Measurements from ENCODE around the gene EVX2. TPM values are rescaled to one million over a fixed set of nuclear protein-coding genes. Genes with fewer than 3 reads are reported as not detected.

Gene EVX2
- total and polyA plus RNA-seq, 8 donors = not detected

- DNase-seq = no peak
- 4 to 8% (median 6%) methylated on average over 55 to 85 of the region's 85 CpGs for WGBS, 5 donors
- peaks cover 0 to 25% (median 0%) of the 10 kb centered on the region in 4 donors for H3K9me3 ChIP-seq
- peaks cover 30 to 57% (median 43%) of the 10 kb centered on the region in 4 donors for H3K4me1 ChIP-seq
- H3K36me3 ChIP-seq = no peaks in the 10 kb centered on the region
- TF ChIP-seq POLR2A (IDR thresholded peaks at IDR 0.05) (no peak), CTCF (IDR thresholded peaks at IDR 0.05) (no peak), POLR2AphosphoS5 (IDR thresholded peaks at IDR 0.05) (no peak), EP300 (IDR thresholded peaks at IDR 0.05) (no peak)
- intact Hi-C loops (cut with DNase I; ENCODE audit: low total_unique reads) = no loop called here
- H3K27me3 ChIP-seq = peaks cover 58 to 100% (median 99%) of the 10 kb centered on the region in 3 donors
- H3K27ac ChIP-seq = no peak within 1 kb of the TSS
- H3K4me3 ChIP-seq = peak within 1 kb of the TSS; percentile 17 to 40 (median 28)
Observed at GRCh38 chr2:176106581-176107539, 23.1 kb upstream of the EVX2 start, which contains the start of gene HOXD11. TSS of gene HOXD11 (plus strand) at chr2:176107280. CDS start at chr2:176107356, 76 bp downstream.

- WGBS, 5 donors = 6 to 11% (median 7%) methylated on average over 19 to 25 of the region's 25 CpGs
- Histone ChIP-seq H3K27ac (no peak overlapping the region), H3K27me3 (peaks cover 58 to 100% (median 99%) of the 10 kb centered on the region in 3 donors), H3K9me3 (peaks cover 0 to 25% (median 0%) of the 10 kb centered on the region in 4 donors), H3K4me1 (peaks cover 30 to 53% (median 40%) of the 10 kb centered on the region in 4 donors), H3K4me3 (no peak overlapping the region), H3K36me3 (no peaks in the 10 kb centered on the region)
- intact Hi-C loops (cut with DNase I; ENCODE audit: low total_unique reads) = no loop called here
- TF ChIP-seq POLR2A (IDR thresholded peaks at IDR 0.05) = no peak
- no peak for TF ChIP-seq POLR2AphosphoS5 (IDR thresholded peaks at IDR 0.05)
- TF ChIP-seq CTCF (IDR thresholded peaks at IDR 0.05) = no peak
- no peak for TF ChIP-seq EP300 (IDR thresholded peaks at IDR 0.05)
- no peak for DNase-seq
Observed at GRCh38 chr2:176105730-176106580, 22.2 kb upstream of the EVX2 start.

- Histone ChIP-seq H3K4me3 (peak overlapping the region in 1 of 4 donors; percentile 28), H3K27ac (no peak overlapping the region), H3K9me3 (peaks cover 0 to 25% (median 0%) of the 10 kb centered on the region in 4 donors), H3K4me1 (peaks cover 30 to 60% (median 40%) of the 10 kb centered on the region in 4 donors), H3K36me3 (no peaks in the 10 kb centered on the region), H3K27me3 (peaks cover 55 to 100% (median 99%) of the 10 kb centered on the region in 3 donors)
- intact Hi-C loops (cut with DNase I; ENCODE audit: low total_unique reads) = no loop called here
- 4 to 8% (median 5%) methylated on average over 25 of the region's 25 CpGs for WGBS, 5 donors
- DNase-seq = no peak
- no peak for TF ChIP-seq CTCF (IDR thresholded peaks at IDR 0.05)
- no peak for TF ChIP-seq EP300 (IDR thresholded peaks at IDR 0.05)
- no peak for TF ChIP-seq POLR2A (IDR thresholded peaks at IDR 0.05)
- TF ChIP-seq POLR2AphosphoS5 (IDR thresholded peaks at IDR 0.05) = no peak
Observed at GRCh38 chr2:176105078-176105729, 21.4 kb upstream of the EVX2 start.

Data from stomach (tissue), 9 donors.